Measurements from ENCODE around the gene ATIC. TPM values are rescaled to one million over a fixed set of nuclear protein-coding genes. Genes with fewer than 3 reads are reported as not detected.
A peak's percentile ranks its signal among the peaks of the same experiment; 100 is the strongest.

ATIC gene
- total RNA-seq, 1 experiment from 2014 or later: 297 TPM

DNA sequence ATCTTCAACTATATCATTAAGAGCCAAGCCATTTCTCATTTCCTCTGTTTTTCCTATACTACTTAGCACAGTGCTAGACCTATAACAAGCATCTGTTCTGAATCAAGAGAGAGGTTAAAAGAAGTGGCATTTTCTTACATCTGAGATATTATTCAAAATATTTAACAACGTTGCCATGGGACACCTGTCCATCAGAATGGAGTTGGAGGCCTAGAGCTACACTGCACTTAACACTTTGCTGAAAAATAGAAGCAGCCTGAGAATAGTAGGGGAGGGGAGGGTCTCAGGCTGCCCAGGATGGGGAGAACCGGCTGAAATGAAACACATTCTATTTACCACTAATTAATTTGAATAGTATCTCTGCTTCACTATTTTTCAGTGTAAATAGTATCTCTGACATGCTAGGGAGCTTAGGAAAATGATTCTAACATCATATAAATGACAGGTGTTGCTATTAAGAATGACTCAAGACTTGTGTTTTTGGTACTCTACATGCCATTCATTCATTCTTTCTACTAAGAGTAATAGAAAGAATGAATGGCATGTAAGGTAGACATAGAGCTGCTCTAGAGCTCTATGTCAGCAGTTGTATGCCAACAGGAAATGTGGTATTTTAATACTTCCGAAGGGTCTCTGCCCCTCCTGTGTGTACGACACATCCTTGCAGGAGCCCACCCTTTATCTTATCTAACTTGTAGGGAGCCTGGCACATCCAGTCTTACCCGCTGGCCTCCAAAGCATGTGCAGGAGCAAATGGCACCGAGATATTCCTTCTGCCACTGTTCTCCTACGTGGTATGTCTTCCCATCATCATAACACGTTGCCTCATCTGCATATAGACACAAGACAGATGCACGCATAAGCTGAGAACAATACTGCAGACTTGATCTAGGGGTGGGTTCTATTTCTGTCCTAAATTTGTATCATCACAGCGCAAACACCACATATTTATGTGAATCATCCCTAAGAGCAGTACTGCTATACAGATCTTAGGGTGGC lies 52.6 kb downstream of the ATIC start:
- Mint-ChIP-seq H3K4me1 (ENCODE audit: insufficient read depth, unreplicated experiment) (peaks cover 6% of the 10 kb centered on the region), H3K9me3 (ENCODE audit: unreplicated experiment) (no peaks in the 10 kb centered on the region), H3K4me3 (ENCODE audit: unreplicated experiment) (no peak overlapping the region), H3K36me3 (ENCODE audit: insufficient read depth, unreplicated experiment) (peaks cover 61% of the 10 kb centered on the region), H3K27ac (ENCODE audit: low read depth, unreplicated experiment) (peak overlapping the region; percentile 51), H3K27me3 (ENCODE audit: insufficient read depth, unreplicated experiment) (no peaks in the 10 kb centered on the region)
- ChIA-PET POLR2A (no interaction called here), CTCF (interaction anchor here (0.5 to 1.0 kb wide), 4 partner anchors 86 to 659 kb away, joined by 3 to 5 read pairs (median 4); no protein-coding TSS in a partner anchor)
- no TSS peak for BruUV-seq (replicated peaks)
- TF ChIP-seq, protein P1, sequence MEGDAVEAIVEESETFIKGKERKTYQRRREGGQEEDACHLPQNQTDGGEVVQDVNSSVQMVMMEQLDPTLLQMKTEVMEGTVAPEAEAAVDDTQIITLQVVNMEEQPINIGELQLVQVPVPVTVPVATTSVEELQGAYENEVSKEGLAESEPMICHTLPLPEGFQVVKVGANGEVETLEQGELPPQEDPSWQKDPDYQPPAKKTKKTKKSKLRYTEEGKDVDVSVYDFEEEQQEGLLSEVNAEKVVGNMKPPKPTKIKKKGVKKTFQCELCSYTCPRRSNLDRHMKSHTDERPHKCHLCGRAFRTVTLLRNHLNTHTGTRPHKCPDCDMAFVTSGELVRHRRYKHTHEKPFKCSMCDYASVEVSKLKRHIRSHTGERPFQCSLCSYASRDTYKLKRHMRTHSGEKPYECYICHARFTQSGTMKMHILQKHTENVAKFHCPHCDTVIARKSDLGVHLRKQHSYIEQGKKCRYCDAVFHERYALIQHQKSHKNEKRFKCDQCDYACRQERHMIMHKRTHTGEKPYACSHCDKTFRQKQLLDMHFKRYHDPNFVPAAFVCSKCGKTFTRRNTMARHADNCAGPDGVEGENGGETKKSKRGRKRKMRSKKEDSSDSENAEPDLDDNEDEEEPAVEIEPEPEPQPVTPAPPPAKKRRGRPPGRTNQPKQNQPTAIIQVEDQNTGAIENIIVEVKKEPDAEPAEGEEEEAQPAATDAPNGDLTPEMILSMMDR (IDR thresholded peaks at IDR 0.05; ENCODE audit: unreplicated experiment): no peak
- intact Hi-C loops (cut with micrococcal nuclease): no loop called here
- DNase-seq (ENCODE audit: unreplicated experiment): no peak

DNA sequence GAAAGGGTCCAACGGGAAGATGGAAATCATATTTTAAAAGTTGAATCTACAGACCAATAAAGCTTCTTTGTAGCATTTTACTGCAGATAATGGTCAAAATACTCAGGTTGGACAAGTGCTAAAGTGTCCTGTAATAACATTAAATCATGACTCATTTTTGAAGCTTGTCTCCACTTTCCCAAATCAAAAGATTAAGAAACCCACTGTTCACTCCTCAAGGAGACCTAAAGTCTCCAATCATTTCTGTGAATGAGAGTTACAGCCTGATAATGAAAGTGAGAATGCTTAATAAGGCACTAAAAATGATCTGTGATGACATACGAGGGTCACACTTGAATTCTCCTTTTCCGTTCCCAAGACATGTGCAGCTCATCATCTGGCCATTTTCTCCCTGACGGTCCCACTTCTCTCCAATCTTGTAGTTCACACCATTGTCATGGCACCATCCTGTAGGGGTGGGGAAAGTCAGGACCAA lies 53.4 kb downstream of the ATIC start:
- Mint-ChIP-seq H3K4me1 (ENCODE audit: insufficient read depth, unreplicated experiment) (peaks cover 6% of the 10 kb centered on the region), H3K27me3 (ENCODE audit: insufficient read depth, unreplicated experiment) (no peaks in the 10 kb centered on the region), H3K27ac (ENCODE audit: low read depth, unreplicated experiment) (peak overlapping the region; percentile 51), H3K9me3 (ENCODE audit: unreplicated experiment) (no peaks in the 10 kb centered on the region), H3K4me3 (ENCODE audit: unreplicated experiment) (no peak overlapping the region), H3K36me3 (ENCODE audit: insufficient read depth, unreplicated experiment) (peaks cover 67% of the 10 kb centered on the region)
- TF ChIP-seq, protein P1 (IDR thresholded peaks at IDR 0.05; ENCODE audit: unreplicated experiment): no peak
- ChIA-PET POLR2A (no interaction called here), CTCF (interaction anchor here (0.8 kb wide), 1 partner anchor 86 kb away, joined by 5 read pairs; no protein-coding TSS in a partner anchor)
- no TSS peak for BruUV-seq (replicated peaks)
- no peak for DNase-seq (ENCODE audit: unreplicated experiment)
- intact Hi-C loops (cut with micrococcal nuclease): no loop called here

GRCh38 chr2:215366440-215367032 lies 54.7 kb downstream of the ATIC start:
- no TSS peak for BruUV-seq (replicated peaks)
- TF ChIP-seq, protein P1 (IDR thresholded peaks at IDR 0.05; ENCODE audit: unreplicated experiment): no peak
- intact Hi-C loops (cut with micrococcal nuclease): no loop called here
- peaks cover 6% of the 10 kb centered on the region for H3K4me1 Mint-ChIP-seq (ENCODE audit: insufficient read depth, unreplicated experiment)
- H3K4me3 Mint-ChIP-seq (ENCODE audit: unreplicated experiment): no peak overlapping the region
- peaks cover 79% of the 10 kb centered on the region for H3K36me3 Mint-ChIP-seq (ENCODE audit: insufficient read depth, unreplicated experiment)
- H3K9me3 Mint-ChIP-seq (ENCODE audit: unreplicated experiment): no peaks in the 10 kb centered on the region
- H3K27me3 Mint-ChIP-seq (ENCODE audit: insufficient read depth, unreplicated experiment): no peaks in the 10 kb centered on the region
- CTCF ChIA-PET: interaction anchor here (0.5 to 0.6 kb wide), 2 partner anchors 252 to 701 kb away, joined by 3 to 4 read pairs; no protein-coding TSS in a partner anchor
- no peak for DNase-seq (ENCODE audit: unreplicated experiment)
- POLR2A ChIA-PET: interaction anchor here (0.7 to 1.0 kb wide), 2 partner anchors 66 to 324 kb away, joined by 3 read pairs; no protein-coding TSS in a partner anchor
- H3K27ac Mint-ChIP-seq (ENCODE audit: low read depth, unreplicated experiment): no peak overlapping the region
